ENCODE data around the gene ACAP1. TPM values are rescaled to one million over a fixed set of nuclear protein-coding genes. Genes with fewer than 3 reads are reported as not detected.

The ACAP1 gene
- total RNA-seq, 4 donors from 2014 or later = 0.70 to 12.4 (median 4.5) TPM

GRCh38 chr17:7327501-7327900 lies 8.8 kb upstream of the ACAP1 start:
- peak in 1 of 2 donors; percentile 66 for DNase-seq (ENCODE audit: low spot score in 2 of 2)
- no peaks in the 10 kb centered on the region for H3K9me3 ChIP-seq
- H3K27me3 ChIP-seq = no peaks in the 10 kb centered on the region
- WGBS = 84% methylated on average over 14 of the region's 17 CpGs
- peaks cover 33% of the 10 kb centered on the region for H3K36me3 ChIP-seq
- no peak overlapping the region for H3K27ac ChIP-seq
- H3K4me3 ChIP-seq = no peak overlapping the region
- TF ChIP-seq POLR2AphosphoS5 (IDR thresholded peaks at IDR 0.05) (no peak), EP300 (IDR thresholded peaks at IDR 0.05) (no peak), POLR2A (IDR thresholded peaks at IDR 0.05) (no peak)
- TF ChIP-seq, protein P1, sequence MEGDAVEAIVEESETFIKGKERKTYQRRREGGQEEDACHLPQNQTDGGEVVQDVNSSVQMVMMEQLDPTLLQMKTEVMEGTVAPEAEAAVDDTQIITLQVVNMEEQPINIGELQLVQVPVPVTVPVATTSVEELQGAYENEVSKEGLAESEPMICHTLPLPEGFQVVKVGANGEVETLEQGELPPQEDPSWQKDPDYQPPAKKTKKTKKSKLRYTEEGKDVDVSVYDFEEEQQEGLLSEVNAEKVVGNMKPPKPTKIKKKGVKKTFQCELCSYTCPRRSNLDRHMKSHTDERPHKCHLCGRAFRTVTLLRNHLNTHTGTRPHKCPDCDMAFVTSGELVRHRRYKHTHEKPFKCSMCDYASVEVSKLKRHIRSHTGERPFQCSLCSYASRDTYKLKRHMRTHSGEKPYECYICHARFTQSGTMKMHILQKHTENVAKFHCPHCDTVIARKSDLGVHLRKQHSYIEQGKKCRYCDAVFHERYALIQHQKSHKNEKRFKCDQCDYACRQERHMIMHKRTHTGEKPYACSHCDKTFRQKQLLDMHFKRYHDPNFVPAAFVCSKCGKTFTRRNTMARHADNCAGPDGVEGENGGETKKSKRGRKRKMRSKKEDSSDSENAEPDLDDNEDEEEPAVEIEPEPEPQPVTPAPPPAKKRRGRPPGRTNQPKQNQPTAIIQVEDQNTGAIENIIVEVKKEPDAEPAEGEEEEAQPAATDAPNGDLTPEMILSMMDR (IDR thresholded peaks at IDR 0.05) = no peak
- peaks cover 26% of the 10 kb centered on the region for H3K4me1 ChIP-seq

- H3K27ac ChIP-seq = no peak overlapping the region
Observed at GRCh38 chr17:7328009-7328408, 8.3 kb upstream of the ACAP1 start.

GRCh38 chr17:7328840-7329373 lies 7.4 kb upstream of the ACAP1 start, which contains the start of gene NEURL4:
NEURL4 (minus strand) TSS chr17:7329335; CDS start chr17:7329312, 23 bp downstream.
- WGBS = under 1% methylated on average over 11 of the region's 50 CpGs
- TF ChIP-seq, protein P1 (IDR thresholded peaks at IDR 0.05) = no peak
- TF ChIP-seq POLR2A (IDR thresholded peaks at IDR 0.05) (no peak), EP300 (IDR thresholded peaks at IDR 0.05) (no peak), POLR2AphosphoS5 (IDR thresholded peaks at IDR 0.05) (no peak)

More at GRCh38 chr17:7328009-7328408, 8.3 kb upstream of the ACAP1 start:
- no peak for DNase-seq (ENCODE audit: low spot score in 2 of 2)
- TF ChIP-seq EP300 (IDR thresholded peaks at IDR 0.05) = no peak
- TF ChIP-seq, protein P1 (IDR thresholded peaks at IDR 0.05) = no peak
- TF ChIP-seq POLR2AphosphoS5 (IDR thresholded peaks at IDR 0.05) = no peak
- TF ChIP-seq POLR2A (IDR thresholded peaks at IDR 0.05) = no peak
- Histone ChIP-seq H3K36me3 (peaks cover 28% of the 10 kb centered on the region), H3K4me1 (peaks cover 26% of the 10 kb centered on the region), H3K4me3 (peak overlapping the region; percentile 71), H3K9me3 (no peaks in the 10 kb centered on the region), H3K27me3 (no peaks in the 10 kb centered on the region)
- WGBS = 71% methylated on average over 1 of the region's 1 CpG

DNA sequence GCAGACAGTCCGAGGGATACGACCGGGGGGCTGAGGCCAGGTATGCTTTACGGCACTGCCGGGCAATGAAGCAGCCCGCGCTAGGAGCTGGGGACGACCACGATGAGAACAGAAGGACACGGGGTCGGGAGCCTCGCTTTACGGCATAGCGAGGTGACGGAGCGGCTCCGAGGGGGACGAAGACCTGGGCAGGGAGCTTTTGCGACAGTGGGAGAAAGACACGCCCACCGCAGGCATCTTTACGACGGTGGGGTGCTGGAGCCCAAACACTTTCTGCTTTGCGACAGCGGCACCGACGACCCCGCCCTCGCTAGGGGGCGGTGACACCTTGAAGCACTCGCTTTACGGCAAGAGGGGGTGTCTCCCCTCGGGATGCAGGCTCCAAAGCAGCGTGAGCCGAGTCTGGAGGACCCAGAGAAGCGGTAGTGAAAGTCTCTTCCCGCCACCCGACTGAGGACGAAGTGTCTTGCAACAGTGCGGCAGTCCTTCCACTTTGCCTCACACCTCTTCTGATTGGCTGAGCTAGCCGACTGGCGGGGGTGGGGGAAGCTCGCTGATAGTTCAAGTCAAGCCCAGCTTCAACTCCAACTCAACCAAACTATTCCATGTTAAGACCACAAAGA lies 6.8 kb upstream of the ACAP1 start:
- H3K9me3 ChIP-seq = no peaks in the 10 kb centered on the region
- H3K36me3 ChIP-seq = peaks cover 16% of the 10 kb centered on the region
- peak overlapping the region; percentile 71 for H3K4me3 ChIP-seq
- peak; percentile 98 for DNase-seq (ENCODE audit: low spot score in 2 of 2)
- TF ChIP-seq POLR2A (IDR thresholded peaks at IDR 0.05) (peak in 1 of 2 donors; percentile 66), POLR2AphosphoS5 (IDR thresholded peaks at IDR 0.05) (peak in 2 of 3 donors; percentile 59 to 73), EP300 (IDR thresholded peaks at IDR 0.05) (no peak)
- TF ChIP-seq, protein P1 (IDR thresholded peaks at IDR 0.05) = no peak
- peak overlapping the region; percentile 86 for H3K27ac ChIP-seq
- 0% methylated on average over 36 of the region's 43 CpGs for WGBS
- peaks cover 26% of the 10 kb centered on the region for H3K4me1 ChIP-seq
- no peaks in the 10 kb centered on the region for H3K27me3 ChIP-seq

More at GRCh38 chr17:7328840-7329373, 7.4 kb upstream of the ACAP1 start, which contains the start of gene NEURL4:
- Histone ChIP-seq H3K36me3 (peaks cover 19% of the 10 kb centered on the region), H3K9me3 (no peaks in the 10 kb centered on the region), H3K4me3 (peak within 1 kb of the TSS; percentile 71), H3K27me3 (no peaks in the 10 kb centered on the region), H3K4me1 (peaks cover 26% of the 10 kb centered on the region), H3K27ac (peak within 1 kb of the TSS; percentile 86)
- peak in 1 of 2 donors; percentile 64 for DNase-seq (ENCODE audit: low spot score in 2 of 2)

DNA sequence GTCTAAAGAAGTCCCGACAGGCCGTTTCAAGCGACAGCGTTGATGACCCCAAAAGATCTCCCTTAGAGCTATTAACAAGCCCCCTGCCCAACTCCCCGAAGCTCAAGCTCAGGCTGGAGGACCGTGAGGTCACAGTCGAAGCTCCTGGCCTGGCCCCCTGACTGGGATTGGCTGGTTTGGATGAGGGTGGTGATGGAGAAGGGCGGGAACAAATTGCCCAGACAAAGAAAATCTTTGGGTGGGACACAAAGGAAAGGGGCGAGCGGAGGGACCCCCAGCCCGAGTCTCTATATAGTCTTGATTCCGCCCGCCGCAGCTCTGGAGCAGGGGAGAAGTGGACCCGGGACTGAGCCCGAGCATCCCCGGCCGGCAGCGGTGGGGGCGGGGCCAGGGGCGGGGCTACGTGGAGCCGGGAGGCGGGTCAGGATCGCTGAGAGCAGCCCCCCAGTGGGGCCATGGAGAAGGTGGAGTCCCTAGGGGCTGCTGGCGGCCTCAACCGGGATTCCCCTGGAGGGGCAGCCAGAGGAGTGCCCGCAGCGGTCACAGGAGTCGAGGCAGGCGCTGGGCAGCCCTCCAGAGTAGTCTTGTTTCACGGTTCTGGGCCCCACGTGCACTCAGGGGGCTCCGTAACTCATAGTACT lies 6.2 kb upstream of the ACAP1 start:
- H3K27ac ChIP-seq = peak overlapping the region; percentile 86
- peaks cover 26% of the 10 kb centered on the region for H3K4me1 ChIP-seq
- TF ChIP-seq EP300 (IDR thresholded peaks at IDR 0.05) (no peak), POLR2AphosphoS5 (IDR thresholded peaks at IDR 0.05) (no peak)
- TF ChIP-seq, protein P1 (IDR thresholded peaks at IDR 0.05) = no peak
- H3K9me3 ChIP-seq = no peaks in the 10 kb centered on the region
- DNase-seq (ENCODE audit: low spot score in 2 of 2) = peak in 1 of 2 donors; percentile 87
- H3K36me3 ChIP-seq = peaks cover 15% of the 10 kb centered on the region
- peak overlapping the region; percentile 71 for H3K4me3 ChIP-seq
- 0% methylated on average over 17 of the region's 34 CpGs for WGBS
- H3K27me3 ChIP-seq = no peaks in the 10 kb centered on the region
